ENCODE measurements around the gene RUNX1.
A peak's percentile ranks its signal among the peaks of the same experiment; 100 is the strongest.

The RUNX1 gene

DNA sequence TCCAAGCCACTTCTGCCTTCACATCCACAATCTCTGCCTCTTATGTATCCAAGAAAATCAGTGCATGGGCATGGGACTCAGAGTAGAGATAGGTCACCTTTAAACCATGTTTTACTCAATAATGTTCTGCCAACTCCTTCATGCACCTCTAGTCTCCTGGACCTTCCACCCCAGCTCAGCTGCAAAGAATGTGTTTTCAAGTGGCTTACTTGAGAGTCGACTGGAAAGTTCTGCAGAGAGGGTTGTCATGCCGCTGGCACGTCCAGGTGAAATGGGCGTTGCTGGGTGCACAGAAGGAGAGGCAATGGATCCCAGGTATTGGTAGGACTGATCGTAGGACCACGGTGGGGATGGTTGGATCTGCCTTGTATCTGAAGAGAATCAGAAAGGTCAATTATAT, 250.0 kb downstream of the RUNX1 start:
- H3K27ac ChIP-seq (ENCODE audit: poor library complexity, severe bottlenecking), result peak overlapping the region; percentile 98
- H3K4me1 ChIP-seq (ENCODE audit: insufficient read depth, poor library complexity, severe bottlenecking), result peaks cover 66% of the 10 kb centered on the region
- H3K36me3 ChIP-seq (ENCODE audit: low read depth), result peaks cover 95% of the 10 kb centered on the region
- no peak overlapping the region for H3K4me3 ChIP-seq (ENCODE audit: severe bottlenecking)
- H3K27me3 ChIP-seq (ENCODE audit: insufficient read depth, poor library complexity, severe bottlenecking), result no peaks in the 10 kb centered on the region
- no peak for DNase-seq (ENCODE audit: low spot score)
- TF ChIP-seq, protein P1, sequence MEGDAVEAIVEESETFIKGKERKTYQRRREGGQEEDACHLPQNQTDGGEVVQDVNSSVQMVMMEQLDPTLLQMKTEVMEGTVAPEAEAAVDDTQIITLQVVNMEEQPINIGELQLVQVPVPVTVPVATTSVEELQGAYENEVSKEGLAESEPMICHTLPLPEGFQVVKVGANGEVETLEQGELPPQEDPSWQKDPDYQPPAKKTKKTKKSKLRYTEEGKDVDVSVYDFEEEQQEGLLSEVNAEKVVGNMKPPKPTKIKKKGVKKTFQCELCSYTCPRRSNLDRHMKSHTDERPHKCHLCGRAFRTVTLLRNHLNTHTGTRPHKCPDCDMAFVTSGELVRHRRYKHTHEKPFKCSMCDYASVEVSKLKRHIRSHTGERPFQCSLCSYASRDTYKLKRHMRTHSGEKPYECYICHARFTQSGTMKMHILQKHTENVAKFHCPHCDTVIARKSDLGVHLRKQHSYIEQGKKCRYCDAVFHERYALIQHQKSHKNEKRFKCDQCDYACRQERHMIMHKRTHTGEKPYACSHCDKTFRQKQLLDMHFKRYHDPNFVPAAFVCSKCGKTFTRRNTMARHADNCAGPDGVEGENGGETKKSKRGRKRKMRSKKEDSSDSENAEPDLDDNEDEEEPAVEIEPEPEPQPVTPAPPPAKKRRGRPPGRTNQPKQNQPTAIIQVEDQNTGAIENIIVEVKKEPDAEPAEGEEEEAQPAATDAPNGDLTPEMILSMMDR (IDR thresholded peaks at IDR 0.05; ENCODE audit: poor library complexity, severe bottlenecking), result no peak
- no peaks in the 10 kb centered on the region for H3K9me3 ChIP-seq (ENCODE audit: severe bottlenecking)
- ATAC-seq (ENCODE audit: low read depth), result no peak

DNA sequence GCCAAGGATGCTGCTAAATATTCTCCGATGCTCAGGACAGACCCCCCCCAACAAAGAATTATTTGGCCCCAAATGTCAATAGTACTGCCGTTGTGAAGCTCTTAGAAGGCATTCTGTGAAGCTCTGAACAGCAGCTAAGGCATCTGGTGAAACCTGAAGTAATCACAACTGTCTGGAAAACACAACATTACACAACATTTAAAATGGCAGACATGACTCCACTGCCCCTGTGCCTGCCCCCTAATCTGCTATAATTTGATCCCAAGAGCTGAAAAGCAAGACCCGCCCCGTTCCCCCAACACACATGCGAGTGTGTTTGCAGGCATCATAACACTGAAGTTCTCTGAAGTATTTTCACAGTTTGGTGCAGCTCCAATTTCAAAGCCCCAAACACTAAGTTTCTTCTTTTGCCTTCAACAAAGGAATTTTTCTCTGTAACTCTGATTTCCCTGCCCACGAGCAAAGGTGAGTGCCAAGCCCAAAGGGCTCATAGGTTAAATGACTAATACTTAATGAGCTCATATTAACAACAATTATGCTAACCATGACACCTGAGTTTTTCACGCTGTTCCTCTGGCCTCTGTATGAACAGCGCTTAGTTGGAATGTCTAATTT, 251.1 kb downstream of the RUNX1 start:
- no peaks in the 10 kb centered on the region for H3K9me3 ChIP-seq (ENCODE audit: severe bottlenecking)
- DNase-seq (ENCODE audit: low spot score) (no peak), ATAC-seq (ENCODE audit: low read depth) (no peak; the same call in 2 of the 3 replicates)
- H3K27me3 ChIP-seq (ENCODE audit: insufficient read depth, poor library complexity, severe bottlenecking), result no peaks in the 10 kb centered on the region
- TF ChIP-seq, protein P1 (IDR thresholded peaks at IDR 0.05; ENCODE audit: poor library complexity, severe bottlenecking), result no peak
- H3K4me3 ChIP-seq (ENCODE audit: severe bottlenecking), result no peak overlapping the region
- peaks cover 66% of the 10 kb centered on the region for H3K4me1 ChIP-seq (ENCODE audit: insufficient read depth, poor library complexity, severe bottlenecking)
- H3K27ac ChIP-seq (ENCODE audit: poor library complexity, severe bottlenecking), result peak overlapping the region; percentile 98
- H3K36me3 ChIP-seq (ENCODE audit: low read depth), result peaks cover 93% of the 10 kb centered on the region

DNA sequence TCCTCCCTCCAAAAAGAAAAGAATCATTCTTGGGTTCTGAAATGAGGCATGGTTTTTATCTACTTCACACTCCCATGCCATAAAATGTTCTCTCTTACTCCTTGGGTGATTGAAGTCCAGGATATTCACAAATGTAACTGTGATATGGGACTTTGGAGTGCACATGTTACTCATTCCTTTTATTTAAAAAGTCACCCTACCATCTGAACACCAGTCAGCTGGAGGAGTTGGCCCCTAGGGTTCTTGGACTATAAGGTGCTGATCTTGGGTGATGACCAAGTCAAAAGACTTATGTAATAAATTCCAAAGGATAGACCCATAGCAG, 251.9 kb downstream of the RUNX1 start:
- ATAC-seq (ENCODE audit: low read depth) (no peak), DNase-seq (ENCODE audit: low spot score) (no peak)
- peak overlapping the region; percentile 98 for H3K27ac ChIP-seq (ENCODE audit: poor library complexity, severe bottlenecking)
- H3K36me3 ChIP-seq (ENCODE audit: low read depth), result peaks cover 86% of the 10 kb centered on the region
- H3K4me3 ChIP-seq (ENCODE audit: severe bottlenecking), result no peak overlapping the region
- no peaks in the 10 kb centered on the region for H3K9me3 ChIP-seq (ENCODE audit: severe bottlenecking)
- TF ChIP-seq, protein P1 (IDR thresholded peaks at IDR 0.05; ENCODE audit: poor library complexity, severe bottlenecking), result no peak
- no peaks in the 10 kb centered on the region for H3K27me3 ChIP-seq (ENCODE audit: insufficient read depth, poor library complexity, severe bottlenecking)
- H3K4me1 ChIP-seq (ENCODE audit: insufficient read depth, poor library complexity, severe bottlenecking), result peaks cover 57% of the 10 kb centered on the region

DNA sequence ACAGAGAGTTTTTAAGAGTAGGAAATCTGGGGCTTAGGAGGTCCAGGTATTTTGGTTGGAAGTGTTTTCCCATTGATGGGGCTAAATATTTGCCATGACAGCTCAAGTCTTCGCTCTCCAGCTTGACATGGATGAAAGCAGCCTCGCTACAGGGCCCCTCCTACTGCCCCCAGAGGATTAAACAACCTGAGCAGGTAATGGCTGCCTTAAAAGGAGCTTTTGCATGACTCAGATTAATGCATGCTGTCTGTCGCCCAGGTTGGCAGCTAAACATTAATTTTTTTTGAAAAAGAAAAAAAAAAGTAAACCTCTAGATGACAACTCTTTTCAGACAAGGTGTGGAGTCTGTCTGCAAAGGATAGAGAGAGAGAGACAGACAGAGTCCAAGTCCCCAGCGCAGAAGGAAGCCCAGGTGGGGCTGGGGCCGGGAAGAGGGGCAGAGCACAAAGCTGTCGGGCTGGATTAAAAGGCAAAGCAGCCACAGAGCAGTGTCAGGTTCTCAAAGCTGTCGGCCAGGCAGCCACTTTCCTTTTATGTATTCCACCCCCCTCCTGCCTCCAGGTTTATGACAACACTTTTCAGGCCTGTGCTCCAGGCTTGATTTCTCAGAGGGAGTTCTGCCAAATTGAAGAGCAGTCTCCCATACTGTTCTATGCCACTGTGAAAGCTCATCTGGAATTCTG, 252.4 kb downstream of the RUNX1 start:
- Histone ChIP-seq H3K4me3 (ENCODE audit: severe bottlenecking) (no peak overlapping the region), H3K27me3 (ENCODE audit: insufficient read depth, poor library complexity, severe bottlenecking) (no peaks in the 10 kb centered on the region), H3K36me3 (ENCODE audit: low read depth) (peaks cover 81% of the 10 kb centered on the region), H3K27ac (ENCODE audit: poor library complexity, severe bottlenecking) (peak overlapping the region; percentile 98), H3K4me1 (ENCODE audit: insufficient read depth, poor library complexity, severe bottlenecking) (peaks cover 52% of the 10 kb centered on the region), H3K9me3 (ENCODE audit: severe bottlenecking) (no peaks in the 10 kb centered on the region)
- DNase-seq (ENCODE audit: low spot score) (no peak), ATAC-seq (ENCODE audit: low read depth) (peak; percentile 13; the same call in 1 of the 3 replicates)
- TF ChIP-seq, protein P1 (IDR thresholded peaks at IDR 0.05; ENCODE audit: poor library complexity, severe bottlenecking), result no peak

Measured in RWPE2 (cell line).